IMR-90 (cell line): ENCODE measurements around the gene BRINP1. TPM values are rescaled to one million over a fixed set of nuclear protein-coding genes. Genes with fewer than 3 reads are reported as not detected.

Experiments used
- ATAC-seq: fragments of 200-7000 bp; cut with Tn5 transposase; 2 replicates; pipeline ENCODE4 v1.9.1; 2020; ENCODE audit warnings: low read depth, mild to moderate bottlenecking, moderate library complexity
- BruUV-seq: library from RNA; stranded (reverse); fragments of 400-500 nt; replicated peaks from 2 replicates; lab custom pipeline; 2021; lab: Mats Ljungman, UMichigan
- CTCF ChIA-PET: fragments of 300-600 bp; formaldehyde crosslinking; extraction: SDS; loops from one replicate; lab custom pipeline; 2021; ENCODE audit warnings: antibody characterized with exemption; lab: Yijun Ruan, JAX
- POLR2A ChIA-PET: fragments of 300-600 bp; sonication (Branson Sonifier 250); formaldehyde crosslinking; loops from one replicate; lab custom pipeline; 2022; ENCODE audit warnings: antibody characterized with exemption; ENCODE audit not compliant: unreplicated experiment; lab: Charles Lee
- DNase-seq: peaks from one replicate; pipeline ENCODE4 v3.0.0; 2013
- H2AFZ ChIP-seq: replicated peaks from 2 replicates; pipeline ENCODE3; 2013; ENCODE audit warnings: low read length, mild to moderate bottlenecking; ENCODE audit not compliant: poor library complexity
- H2AK5ac ChIP-seq: 2 replicates; pipeline ENCODE4 v1.6.1; 2013; ENCODE audit warnings: low read depth, low read length, inconsistent platforms
- H2AK9ac ChIP-seq: replicated peaks from 2 replicates; pipeline ENCODE3; 2013; ENCODE audit warnings: mild to moderate bottlenecking, low read depth, low read length, moderate library complexity; ENCODE audit not compliant: poor library complexity
- H2BK120ac ChIP-seq: 2 replicates; pipeline ENCODE4 v1.6.1; 2013; ENCODE audit warnings: low read depth, low read length, inconsistent platforms
- H2BK15ac ChIP-seq: 3 replicates; pipeline ENCODE4 v1.6.1; 2013; ENCODE audit warnings: low read depth, low read length, inconsistent platforms
- H2BK20ac ChIP-seq: 2 replicates; pipeline ENCODE4 v1.6.1; 2013; ENCODE audit warnings: low read depth, mild to moderate bottlenecking, inconsistent platforms, low read length, moderate library complexity
- H2BK5ac ChIP-seq: 2 replicates; pipeline ENCODE4 v1.6.1; 2013; ENCODE audit warnings: mild to moderate bottlenecking, low read depth, low read length, inconsistent platforms; ENCODE audit not compliant: poor library complexity, severe bottlenecking
- H3K14ac ChIP-seq: replicated peaks from 2 replicates; pipeline ENCODE4 v1.6.1; 2013; ENCODE audit warnings: low read depth, low read length, inconsistent platforms
- H3K18ac ChIP-seq: 2 replicates; pipeline ENCODE4 v1.6.1; 2013; ENCODE audit warnings: low read depth, low read length, control low read depth
- H3K23ac ChIP-seq: 2 replicates; pipeline ENCODE4 v1.6.1; 2013; ENCODE audit warnings: low read depth, low read length, inconsistent platforms
- H3K27ac ChIP-seq: 2 replicates; pipeline ENCODE4 v1.5.1; 2013; ENCODE audit warnings: mild to moderate bottlenecking, control low read depth, low read length; ENCODE audit not compliant: insufficient read depth
- H3K27me3 ChIP-seq: 2 replicates; pipeline ENCODE4 v1.6.1; 2013; ENCODE audit warnings: low read length; ENCODE audit not compliant: control insufficient read depth, insufficient read depth
- H3K36me3 ChIP-seq: 2 replicates; pipeline ENCODE4 v1.6.1; 2013; ENCODE audit warnings: low read length, mixed read lengths; ENCODE audit not compliant: control insufficient read depth, insufficient read depth
- H3K4ac ChIP-seq: 2 replicates; pipeline ENCODE4 v1.6.1; 2013; ENCODE audit warnings: low read depth, low read length, inconsistent platforms
- H3K4me1 ChIP-seq: 2 replicates; pipeline ENCODE4 v1.6.1; 2013; ENCODE audit warnings: low read length, mixed read lengths; ENCODE audit not compliant: control insufficient read depth, insufficient read depth
- H3K4me2 ChIP-seq: 2 replicates; pipeline ENCODE4 v1.6.1; 2013; ENCODE audit warnings: low read depth, mild to moderate bottlenecking, control low read depth, low read length, moderate library complexity
- H3K4me3 ChIP-seq: 2 replicates; pipeline ENCODE4 v1.5.1; 2013; ENCODE audit warnings: low read depth, mild to moderate bottlenecking, control low read depth, low read length, moderate library complexity; ENCODE audit not compliant: insufficient read depth
- H3K56ac ChIP-seq: 2 replicates; pipeline ENCODE4 v1.6.1; 2013; ENCODE audit warnings: low read length, inconsistent platforms; ENCODE audit not compliant: insufficient read depth; ENCODE audit errors: extremely low read depth
- H3K79me1 ChIP-seq, 2 experiments: 2 replicates each; pipeline ENCODE4 v1.6.1; 2013; ENCODE audit warnings: low read length in 2 of 2, inconsistent platforms in 1 of 2, low read depth in 1 of 2
- H3K9ac ChIP-seq: 2 replicates; pipeline ENCODE4 v1.6.1; 2013; ENCODE audit warnings: low read depth, low read length, control low read depth
- H3K9me1 ChIP-seq: 2 replicates; pipeline ENCODE4 v1.6.1; 2013; ENCODE audit warnings: low read length, inconsistent platforms; ENCODE audit not compliant: insufficient read depth
- H3K9me3 ChIP-seq: 2 replicates; pipeline ENCODE4 v1.6.1; 2013; ENCODE audit warnings: low read length; ENCODE audit not compliant: control insufficient read depth, insufficient read depth
- H4K20me1 ChIP-seq: 2 replicates; pipeline ENCODE4 v1.6.1; 2013; ENCODE audit warnings: low read length, inconsistent platforms; ENCODE audit not compliant: insufficient read depth
- H4K5ac ChIP-seq: 2 replicates; pipeline ENCODE4 v1.6.1; 2013; ENCODE audit warnings: mild to moderate bottlenecking, low read depth, low read length, control low read depth
- H4K8ac ChIP-seq, 2 experiments: 2 replicates each; pipeline ENCODE4 v1.6.1; 2013; ENCODE audit warnings: low read depth in 2 of 2, low read length in 2 of 2, control low read depth in 1 of 2, inconsistent platforms in 1 of 2
- H4K91ac ChIP-seq: 2 replicates; pipeline ENCODE4 v1.6.1; 2013; ENCODE audit warnings: low read depth, low read length, inconsistent platforms; ENCODE audit not compliant: insufficient read depth
- CEBPB ChIP-seq: IDR thresholded peaks from 2 replicates; pipeline ENCODE4 v1.6.1; 2012; ENCODE audit warnings: low read depth, low read length, improper control_type of control experiment
- ELK1 ChIP-seq: fragments of 150-350 bp; IDR thresholded peaks from 2 replicates; pipeline ENCODE4 v1.6.1; 2016; ENCODE audit warnings: low read depth, mild to moderate bottlenecking, low read length, moderate library complexity, borderline replicate concordance
- FOS ChIP-seq: fragments of 150-350 bp; IDR thresholded peaks from 2 replicates; pipeline ENCODE4 v1.6.1; 2016; ENCODE audit warnings: low read depth, low read length
- MAZ ChIP-seq: IDR thresholded peaks from 2 replicates; pipeline ENCODE4 v1.6.1; 2012; ENCODE audit warnings: low read depth, mild to moderate bottlenecking, low read length, improper control_type of control experiment, moderate library complexity, borderline replicate concordance
- NFE2L2 ChIP-seq: fragments of 150-350 bp; IDR thresholded peaks from 2 replicates; pipeline ENCODE4 v1.6.1; 2016; ENCODE audit warnings: low read depth, mild to moderate bottlenecking, low read length
- POLR2A ChIP-seq: IDR thresholded peaks from 2 replicates; pipeline ENCODE4 v1.6.1; 2012; ENCODE audit warnings: mild to moderate bottlenecking, low read depth, low read length
- RCOR1 ChIP-seq: IDR thresholded peaks from 2 replicates; pipeline ENCODE4 v1.6.1; 2012; ENCODE audit warnings: mild to moderate bottlenecking, low read length, improper control_type of control experiment; ENCODE audit not compliant: insufficient replicate concordance
- RFX5 ChIP-seq: IDR thresholded peaks from 2 replicates; pipeline ENCODE4 v1.8.0; 2012; ENCODE audit warnings: low read depth, mild to moderate bottlenecking, low read length, moderate library complexity
- SMC3 ChIP-seq: fragments of 150-350 bp; IDR thresholded peaks from 2 replicates; pipeline ENCODE4 v1.6.1; 2016; ENCODE audit warnings: low read depth, mild to moderate bottlenecking, antibody characterized with exemption, low read length, moderate library complexity
- USF2 ChIP-seq: fragments of 150-350 bp; IDR thresholded peaks from 2 replicates; pipeline ENCODE4 v1.6.1; 2017; ENCODE audit warnings: mild to moderate bottlenecking, antibody characterized with exemption, low read length, low read depth
- WGBS, 2 experiments: methylation state at CpG; one replicate each; pipeline versions ENCODE4 v1.1.5 to v1.1.7; 2013; ENCODE audit warnings: missing lambda C conversion rate in 2 of 2; ENCODE audit not compliant: insufficient read length in 1 of 2; ENCODE audit errors: extremely low coverage in 2 of 2; 5-methylcytosine and 5-hydroxymethylcytosine counted together
- dilution Hi-C: fragments of 300-500 bp; cut with HindIII; formaldehyde crosslinking; loops from one replicate; pipeline ENCODE4 v1.14.3; 2018; ENCODE audit warnings: low sequenced_read_pairs; ENCODE audit not compliant: unreplicated experiment
- in situ Hi-C: fragments of 300-500 bp; cut with MboI; formaldehyde crosslinking; loops from 3 replicates; pipeline ENCODE4 v1.14.3; 2019; ENCODE audit warnings: low sequenced_read_pairs, inconsistent platforms, mixed read lengths
- intact Hi-C: fragments of 100-400 bp; cut with micrococcal nuclease; formaldehyde crosslinking; loops from 2 replicates; pipeline ENCODE4 v1.10.0; 2022
- polyA plus RNA-seq, 3 experiments: library from polyadenylated mRNA; depleted of rRNA; stranded (reverse); fragments of >200 nt; gene quantifications; 2 replicates each; pipeline ENCODE4 v1.2.3, GENCODE V29; 2012; ENCODE audit warnings: low replicate concordance in 1 of 3
- total RNA-seq: library from RNA; depleted of rRNA; stranded (reverse); fragments of >200 nt; gene quantifications from 2 replicates; pipeline ENCODE4 v1.2.3, GENCODE V29; 2012
- TF ChIP-seq, protein P1 (sequence below): conservative IDR thresholded peaks from 2 replicates; pipeline ENCODE4 v1.5.1; 2012; ENCODE audit warnings: mild to moderate bottlenecking, low read depth, low read length, improper control_type of control experiment

BRINP1 gene
- total and polyA plus RNA-seq, 2 of the 4 experiments (the other 2 are of a cell fraction): under 0.01 TPM; not detected in 1

DNA sequence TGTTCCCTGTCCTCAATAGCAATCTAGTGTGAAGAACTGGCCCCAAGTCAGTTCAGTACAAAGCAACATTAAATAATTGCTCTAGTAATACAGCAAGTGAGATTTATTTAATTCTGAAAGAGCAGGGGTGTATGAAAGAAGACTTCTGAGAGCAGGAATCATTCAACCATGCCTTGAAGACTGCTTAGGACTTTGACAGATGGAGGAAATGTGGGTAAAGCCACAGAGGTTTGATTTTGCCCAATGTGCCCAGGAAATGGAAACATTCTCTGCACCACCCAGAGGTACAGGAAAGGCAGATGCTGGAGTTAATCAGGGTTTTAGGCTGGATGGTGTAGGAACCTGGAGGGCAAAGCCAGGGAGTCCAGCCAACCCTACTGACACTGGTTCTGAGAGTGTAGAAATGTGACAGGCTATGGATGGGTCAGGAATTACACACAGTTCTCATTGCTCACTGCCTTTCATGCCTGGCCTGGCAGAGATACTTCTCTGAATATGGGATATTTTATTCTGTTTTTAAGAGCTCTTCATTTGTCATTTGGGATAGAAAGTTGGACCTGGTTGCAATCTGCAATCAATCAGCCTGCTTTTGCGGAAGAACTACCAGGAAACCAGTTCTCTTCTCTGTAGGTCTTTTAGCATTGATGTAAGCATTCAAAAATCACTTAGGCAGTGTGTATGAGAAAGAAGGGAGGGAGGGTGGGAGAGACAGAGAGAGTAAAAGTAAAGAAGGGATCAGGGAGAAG lies 88.3 kb downstream of the BRINP1 start:
- Histone ChIP-seq H3K4ac (no peak overlapping the region), H3K27ac (no peak overlapping the region), H3K27me3 (no peaks in the 10 kb centered on the region), H4K5ac (no peak overlapping the region), H4K8ac (no peak overlapping the region), H3K23ac (no peak overlapping the region), H3K56ac (no peak overlapping the region), H2BK120ac (no peak overlapping the region), H3K9me1 (no peaks in the 10 kb centered on the region), H3K14ac (no peak overlapping the region), H3K4me3 (no peak overlapping the region), H4K20me1 (no peaks in the 10 kb centered on the region), H2BK15ac (no peak overlapping the region), H2BK5ac (no peak overlapping the region), H3K4me2 (no peak overlapping the region), H3K4me1 (no peaks in the 10 kb centered on the region), H3K79me1 (no peaks in the 10 kb centered on the region), H2AK9ac (no peak overlapping the region), H2BK20ac (no peak overlapping the region), H3K18ac (no peak overlapping the region), H2AK5ac (no peak overlapping the region), H3K36me3 (no peaks in the 10 kb centered on the region), H3K9ac (no peak overlapping the region), H2AFZ (no peak overlapping the region), H4K91ac (no peak overlapping the region), H3K9me3 (peaks cover 10% of the 10 kb centered on the region)
- in situ Hi-C loops: no loop called here
- ATAC-seq (no peak), DNase-seq (no peak)
- TF ChIP-seq MAZ (no peak), SMC3 (no peak), POLR2A (no peak), FOS (no peak), RCOR1 (no peak), CEBPB (no peak), NFE2L2 (no peak), RFX5 (no peak), ELK1 (no peak), USF2 (no peak)
- TF ChIP-seq, protein P1, sequence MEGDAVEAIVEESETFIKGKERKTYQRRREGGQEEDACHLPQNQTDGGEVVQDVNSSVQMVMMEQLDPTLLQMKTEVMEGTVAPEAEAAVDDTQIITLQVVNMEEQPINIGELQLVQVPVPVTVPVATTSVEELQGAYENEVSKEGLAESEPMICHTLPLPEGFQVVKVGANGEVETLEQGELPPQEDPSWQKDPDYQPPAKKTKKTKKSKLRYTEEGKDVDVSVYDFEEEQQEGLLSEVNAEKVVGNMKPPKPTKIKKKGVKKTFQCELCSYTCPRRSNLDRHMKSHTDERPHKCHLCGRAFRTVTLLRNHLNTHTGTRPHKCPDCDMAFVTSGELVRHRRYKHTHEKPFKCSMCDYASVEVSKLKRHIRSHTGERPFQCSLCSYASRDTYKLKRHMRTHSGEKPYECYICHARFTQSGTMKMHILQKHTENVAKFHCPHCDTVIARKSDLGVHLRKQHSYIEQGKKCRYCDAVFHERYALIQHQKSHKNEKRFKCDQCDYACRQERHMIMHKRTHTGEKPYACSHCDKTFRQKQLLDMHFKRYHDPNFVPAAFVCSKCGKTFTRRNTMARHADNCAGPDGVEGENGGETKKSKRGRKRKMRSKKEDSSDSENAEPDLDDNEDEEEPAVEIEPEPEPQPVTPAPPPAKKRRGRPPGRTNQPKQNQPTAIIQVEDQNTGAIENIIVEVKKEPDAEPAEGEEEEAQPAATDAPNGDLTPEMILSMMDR: no peak
- BruUV-seq: no TSS peak
- intact Hi-C loops: no loop called here
- dilution Hi-C loops: no loop called here
- ChIA-PET POLR2A (no interaction called here), CTCF (no interaction called here)
- no CpG with 5 or more reads among the region's 1 CpG for WGBS, 2 experiments
